Measurements from ENCODE around the gene ADCK1.

Gene ADCK1

DNA sequence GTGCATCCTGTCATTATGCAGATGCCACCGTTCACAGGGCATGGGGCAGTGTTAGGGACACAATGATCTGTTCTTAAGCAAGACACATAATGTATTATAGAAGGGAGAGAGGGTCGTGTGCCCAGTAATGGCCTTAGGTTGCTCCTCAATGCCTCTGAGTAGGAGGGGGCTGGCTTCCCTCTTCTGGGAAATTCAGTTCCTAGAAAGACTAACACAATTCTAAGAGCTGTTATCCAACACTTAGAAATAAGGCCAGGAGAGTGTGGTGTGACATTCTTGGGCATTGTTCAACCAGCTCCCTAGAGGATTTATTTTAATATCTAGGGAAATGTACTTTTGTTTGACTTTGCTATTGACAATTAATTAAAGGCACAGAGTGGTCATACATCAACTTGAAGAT is 118.5 kb downstream of the ADCK1 start:
- ChIA-PET CTCF (no interaction called here), POLR2A (no interaction called here)
- H3K36me3 ChIP-seq (ENCODE audit: control insufficient read depth in 2 of 2, insufficient read depth in 1 of 2, low read length in 2 of 2) = no peaks in the 10 kb centered on the region
- no peak for TF ChIP-seq ZNF514 (tag by site-specific recombination; IDR thresholded peaks at IDR 0.05)
- no peak for TF ChIP-seq ZNF266 (tag by site-specific recombination; IDR thresholded peaks at IDR 0.05; ENCODE audit: low read depth)
- TF ChIP-seq ZSCAN30 (tag by site-specific recombination; IDR thresholded peaks at IDR 0.05) = no peak
- TF ChIP-seq, protein P1, sequence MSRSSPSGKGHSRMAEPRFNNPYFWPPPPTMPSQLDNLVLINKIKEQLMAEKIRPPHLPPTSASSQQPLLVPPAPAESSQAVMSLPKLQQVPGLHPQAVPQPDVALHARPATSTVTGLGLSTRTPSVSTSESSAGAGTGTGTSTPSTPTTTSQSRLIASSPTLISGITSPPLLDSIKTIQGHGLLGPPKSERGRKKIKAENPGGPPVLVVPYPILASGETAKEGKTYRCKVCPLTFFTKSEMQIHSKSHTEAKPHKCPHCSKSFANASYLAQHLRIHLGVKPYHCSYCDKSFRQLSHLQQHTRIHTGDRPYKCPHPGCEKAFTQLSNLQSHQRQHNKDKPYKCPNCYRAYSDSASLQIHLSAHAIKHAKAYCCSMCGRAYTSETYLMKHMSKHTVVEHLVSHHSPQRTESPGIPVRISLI (tag by site-specific recombination; IDR thresholded peaks at IDR 0.05) = no peak
- TF ChIP-seq ZNF548 (tag by site-specific recombination; IDR thresholded peaks at IDR 0.05) = no peak
- no peak for TF ChIP-seq ZXDB (tag by site-specific recombination; IDR thresholded peaks at IDR 0.05)
- no peaks in the 10 kb centered on the region for H3K9me3 ChIP-seq (ENCODE audit: control insufficient read depth, insufficient read depth, low read depth, low read length)
- no peaks in the 10 kb centered on the region for H3K4me1 ChIP-seq (ENCODE audit: control insufficient read depth, insufficient read depth, low read length)
- H3K27ac ChIP-seq (ENCODE audit: extremely low read depth, low read depth, low read length) = no peak overlapping the region
- H3K4me3 ChIP-seq (ENCODE audit: low read depth, low read length) = no peak overlapping the region

DNA sequence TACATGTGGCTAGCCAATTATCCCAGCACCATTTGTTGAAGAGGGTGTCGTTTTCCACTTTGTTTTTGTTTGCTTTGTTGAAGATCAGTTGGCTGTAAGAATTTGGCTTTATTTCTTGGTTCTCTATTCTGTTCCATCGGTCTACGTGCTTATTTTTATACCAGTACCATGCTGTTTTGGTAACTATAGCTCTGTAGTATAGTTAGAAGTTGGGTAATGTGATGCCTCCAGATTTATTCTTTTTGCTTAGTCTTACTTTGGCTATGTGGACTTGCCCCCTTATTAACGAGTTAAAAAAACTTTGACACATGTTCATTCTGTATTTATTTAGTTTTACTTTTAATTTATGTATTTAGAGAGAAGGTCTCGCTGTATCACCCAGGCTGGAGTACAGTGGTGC is 120.4 kb downstream of the ADCK1 start:
- POLR2A ChIA-PET = no interaction called here
- CTCF ChIA-PET = no interaction called here
- no peaks in the 10 kb centered on the region for H3K9me3 ChIP-seq (ENCODE audit: control insufficient read depth, insufficient read depth, low read depth, low read length)
- no peak overlapping the region for H3K4me3 ChIP-seq (ENCODE audit: low read depth, low read length)
- no peak overlapping the region for H3K27ac ChIP-seq (ENCODE audit: extremely low read depth, low read depth, low read length)
- no peak for TF ChIP-seq ZSCAN23 (tag by site-specific recombination; IDR thresholded peaks at IDR 0.05)
- no peak for TF ChIP-seq ZNF600 (tag by site-specific recombination; IDR thresholded peaks at IDR 0.05)
- TF ChIP-seq ZNF157 (tag by site-specific recombination; IDR thresholded peaks at IDR 0.05) = no peak
- TF ChIP-seq ZNF148 (tag by site-specific recombination; IDR thresholded peaks at IDR 0.05; ENCODE audit: borderline replicate concordance) = no peak
- no peak for TF ChIP-seq ZNF837 (tag by site-specific recombination; IDR thresholded peaks at IDR 0.05)
- TF ChIP-seq ZNF138 (tag by site-specific recombination; IDR thresholded peaks at IDR 0.05; ENCODE audit: borderline replicate concordance) = no peak
- TF ChIP-seq, protein P2, sequence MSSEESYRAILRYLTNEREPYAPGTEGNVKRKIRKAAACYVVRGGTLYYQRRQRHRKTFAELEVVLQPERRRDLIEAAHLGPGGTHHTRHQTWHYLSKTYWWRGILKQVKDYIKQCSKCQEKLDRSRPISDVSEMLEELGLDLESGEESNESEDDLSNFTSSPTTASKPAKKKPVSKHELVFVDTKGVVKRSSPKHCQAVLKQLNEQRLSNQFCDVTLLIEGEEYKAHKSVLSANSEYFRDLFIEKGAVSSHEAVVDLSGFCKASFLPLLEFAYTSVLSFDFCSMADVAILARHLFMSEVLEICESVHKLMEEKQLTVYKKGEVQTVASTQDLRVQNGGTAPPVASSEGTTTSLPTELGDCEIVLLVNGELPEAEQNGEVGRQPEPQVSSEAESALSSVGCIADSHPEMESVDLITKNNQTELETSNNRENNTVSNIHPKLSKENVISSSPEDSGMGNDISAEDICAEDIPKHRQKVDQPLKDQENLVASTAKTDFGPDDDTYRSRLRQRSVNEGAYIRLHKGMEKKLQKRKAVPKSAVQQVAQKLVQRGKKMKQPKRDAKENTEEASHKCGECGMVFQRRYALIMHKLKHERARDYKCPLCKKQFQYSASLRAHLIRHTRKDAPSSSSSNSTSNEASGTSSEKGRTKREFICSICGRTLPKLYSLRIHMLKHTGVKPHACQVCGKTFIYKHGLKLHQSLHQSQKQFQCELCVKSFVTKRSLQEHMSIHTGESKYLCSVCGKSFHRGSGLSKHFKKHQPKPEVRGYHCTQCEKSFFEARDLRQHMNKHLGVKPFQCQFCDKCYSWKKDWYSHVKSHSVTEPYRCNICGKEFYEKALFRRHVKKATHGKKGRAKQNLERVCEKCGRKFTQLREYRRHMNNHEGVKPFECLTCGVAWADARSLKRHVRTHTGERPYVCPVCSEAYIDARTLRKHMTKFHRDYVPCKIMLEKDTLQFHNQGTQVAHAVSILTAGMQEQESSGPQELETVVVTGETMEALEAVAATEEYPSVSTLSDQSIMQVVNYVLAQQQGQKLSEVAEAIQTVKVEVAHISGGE (tag by site-specific recombination; conservative IDR thresholded peaks at IDR 0.05; ENCODE audit: low read depth) = no peak
- TF ChIP-seq BCL6B (tag by site-specific recombination; IDR thresholded peaks at IDR 0.05) = no peak
- TF ChIP-seq ZNF184 (tag by site-specific recombination; IDR thresholded peaks at IDR 0.05) = no peak
- TF ChIP-seq REPIN1 (tag by site-specific recombination; IDR thresholded peaks at IDR 0.05; ENCODE audit: low read depth) = no peak
- TF ChIP-seq, protein P3, sequence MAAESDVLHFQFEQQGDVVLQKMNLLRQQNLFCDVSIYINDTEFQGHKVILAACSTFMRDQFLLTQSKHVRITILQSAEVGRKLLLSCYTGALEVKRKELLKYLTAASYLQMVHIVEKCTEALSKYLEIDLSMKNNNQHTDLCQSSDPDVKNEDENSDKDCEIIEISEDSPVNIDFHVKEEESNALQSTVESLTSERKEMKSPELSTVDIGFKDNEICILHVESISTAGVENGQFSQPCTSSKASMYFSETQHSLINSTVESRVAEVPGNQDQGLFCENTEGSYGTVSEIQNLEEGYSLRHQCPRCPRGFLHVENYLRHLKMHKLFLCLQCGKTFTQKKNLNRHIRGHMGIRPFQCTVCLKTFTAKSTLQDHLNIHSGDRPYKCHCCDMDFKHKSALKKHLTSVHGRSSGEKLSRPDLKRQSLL (tag by site-specific recombination; IDR thresholded peaks at IDR 0.05) = no peak
- no peak for TF ChIP-seq ZNF48 (tag by site-specific recombination; IDR thresholded peaks at IDR 0.05)
- TF ChIP-seq ZNF510 (tag by site-specific recombination; IDR thresholded peaks at IDR 0.05; ENCODE audit: insufficient replicate concordance) = no peak
- no peak for TF ChIP-seq ZNF324 (tag by site-specific recombination; IDR thresholded peaks at IDR 0.05)
- no peak for TF ChIP-seq ZNF521 (tag by site-specific recombination; IDR thresholded peaks at IDR 0.05)
- no peak for TF ChIP-seq ZBTB7A (tag by site-specific recombination; IDR thresholded peaks at IDR 0.05; ENCODE audit: low read depth)
- TF ChIP-seq, protein P4, sequence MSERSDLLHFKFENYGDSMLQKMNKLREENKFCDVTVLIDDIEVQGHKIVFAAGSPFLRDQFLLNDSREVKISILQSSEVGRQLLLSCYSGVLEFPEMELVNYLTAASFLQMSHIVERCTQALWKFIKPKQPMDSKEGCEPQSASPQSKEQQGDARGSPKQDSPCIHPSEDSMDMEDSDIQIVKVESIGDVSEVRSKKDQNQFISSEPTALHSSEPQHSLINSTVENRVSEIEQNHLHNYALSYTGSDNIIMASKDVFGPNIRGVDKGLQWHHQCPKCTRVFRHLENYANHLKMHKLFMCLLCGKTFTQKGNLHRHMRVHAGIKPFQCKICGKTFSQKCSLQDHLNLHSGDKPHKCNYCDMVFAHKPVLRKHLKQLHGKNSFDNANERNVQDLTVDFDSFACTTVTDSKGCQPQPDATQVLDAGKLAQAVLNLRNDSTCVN (tag by site-specific recombination; optimal IDR thresholded peaks at IDR 0.05) = no peak
- no peak for TF ChIP-seq PRDM6 (tag by site-specific recombination; IDR thresholded peaks at IDR 0.05)
- H3K36me3 ChIP-seq (ENCODE audit: control insufficient read depth in 2 of 2, insufficient read depth in 1 of 2, low read length in 2 of 2) = no peaks in the 10 kb centered on the region
- no peaks in the 10 kb centered on the region for H3K4me1 ChIP-seq (ENCODE audit: control insufficient read depth, insufficient read depth, low read length)

All from HEK293 (cell line).